ENCODE measurements around the gene NUP214.

DNA sequence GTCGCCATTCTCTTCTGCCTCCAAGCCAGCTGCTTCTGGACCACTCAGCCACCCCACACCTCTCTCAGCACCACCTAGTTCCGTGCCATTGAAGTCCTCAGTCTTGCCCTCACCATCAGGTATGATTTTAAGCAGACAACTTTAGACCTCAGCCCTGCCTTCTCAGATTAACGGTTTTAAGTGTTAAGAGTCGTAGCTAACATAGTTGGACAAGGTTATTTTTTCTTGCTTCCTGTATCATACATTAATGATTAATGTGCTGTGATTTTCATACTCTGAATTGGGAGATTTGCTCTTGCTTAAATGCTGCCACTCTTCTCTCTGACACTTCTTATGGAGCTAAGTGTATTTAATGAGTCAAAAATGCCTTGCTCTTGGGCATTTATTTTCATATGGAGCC, 20.8 kb downstream of the NUP214 start:
- TF ChIP-seq, protein P1, sequence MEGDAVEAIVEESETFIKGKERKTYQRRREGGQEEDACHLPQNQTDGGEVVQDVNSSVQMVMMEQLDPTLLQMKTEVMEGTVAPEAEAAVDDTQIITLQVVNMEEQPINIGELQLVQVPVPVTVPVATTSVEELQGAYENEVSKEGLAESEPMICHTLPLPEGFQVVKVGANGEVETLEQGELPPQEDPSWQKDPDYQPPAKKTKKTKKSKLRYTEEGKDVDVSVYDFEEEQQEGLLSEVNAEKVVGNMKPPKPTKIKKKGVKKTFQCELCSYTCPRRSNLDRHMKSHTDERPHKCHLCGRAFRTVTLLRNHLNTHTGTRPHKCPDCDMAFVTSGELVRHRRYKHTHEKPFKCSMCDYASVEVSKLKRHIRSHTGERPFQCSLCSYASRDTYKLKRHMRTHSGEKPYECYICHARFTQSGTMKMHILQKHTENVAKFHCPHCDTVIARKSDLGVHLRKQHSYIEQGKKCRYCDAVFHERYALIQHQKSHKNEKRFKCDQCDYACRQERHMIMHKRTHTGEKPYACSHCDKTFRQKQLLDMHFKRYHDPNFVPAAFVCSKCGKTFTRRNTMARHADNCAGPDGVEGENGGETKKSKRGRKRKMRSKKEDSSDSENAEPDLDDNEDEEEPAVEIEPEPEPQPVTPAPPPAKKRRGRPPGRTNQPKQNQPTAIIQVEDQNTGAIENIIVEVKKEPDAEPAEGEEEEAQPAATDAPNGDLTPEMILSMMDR (IDR thresholded peaks at IDR 0.05; ENCODE audit: insufficient read depth, low read length, poor library complexity, severe bottlenecking), result no peak
- no peak for TF ChIP-seq EZH2phosphoT487 (conservative IDR thresholded peaks at IDR 0.05; ENCODE audit: low read length)

Data from SU-DHL-6 (cell line).